Right ventricle myocardium superior (tissue), 1 donor: ENCODE measurements around the gene SELENOO. TPM values are rescaled to one million over a fixed set of nuclear protein-coding genes. Genes with fewer than 3 reads are reported as not detected.
A peak's percentile ranks its signal among the peaks of the same experiment; 100 is the strongest.
"Not testable (repeated sequence)": the region's sequence is repeated elsewhere in the genome, so short reads cannot be mapped to it uniquely, and the experiment has no call there.

ENCODE experiments used
- ATAC-seq: fragments of 200-7000 bp; cut with Tn5 transposase; one replicate; pipeline ENCODE4 v1.9.1; 2020; ENCODE audit warnings: mild to moderate bottlenecking; ENCODE audit not compliant: poor library complexity
- DNase-seq: peaks from one replicate; pipeline ENCODE4 v3.0.0-alpha.2; 2020
- intact Hi-C: fragments of 100-400 bp; cut with DNase I; formaldehyde crosslinking; loops from one replicate; pipeline ENCODE4 v1.11.2; 2022
- long read RNA-seq: library from polyadenylated mRNA; unstranded; transcript quantifications from one replicate; pipeline ENCODE4 v2.0.0, GENCODE V29; 2021
- total RNA-seq: library from RNA; stranded (reverse); fragmentation: NEBNext Ultra II Directional; extraction: Animal tissue kit (Norgen Biotek cat#: 25700); gene quantifications from one replicate; pipeline ENCODE4 v1.2.1, GENCODE V29; 2021
- donor health status: DM: no; HTN: yes; CAD: no; lungs with severe emphysema.

SELENOO gene
- 15.6 TPM for total RNA-seq
- long read RNA-seq, transcript SELENOO-201 (9 exons, 2,315 nt) = major isoform, 162 of 203 reads
- long read RNA-seq, partial matches to known transcripts = 13 of 203 reads
- long read RNA-seq, other reads (novel, unspliced or antisense) = 28 of 203 reads

- peak; percentile 95 for DNase-seq
- peak; percentile 92 for ATAC-seq
- intact Hi-C loops = no loop called here
These were observed at the start of gene SELENOO for GRCh38 chr22:50200461-50201190. SELENOO (plus strand) TSS chr22:50201011; CDS start chr22:50201037, 26 bp downstream.

GRCh38 chr22:50151571-50152537 lies 49.0 kb upstream of the SELENOO start:
- DNase-seq (no peak), ATAC-seq (no peak)
- intact Hi-C loops = no loop called here

DNA sequence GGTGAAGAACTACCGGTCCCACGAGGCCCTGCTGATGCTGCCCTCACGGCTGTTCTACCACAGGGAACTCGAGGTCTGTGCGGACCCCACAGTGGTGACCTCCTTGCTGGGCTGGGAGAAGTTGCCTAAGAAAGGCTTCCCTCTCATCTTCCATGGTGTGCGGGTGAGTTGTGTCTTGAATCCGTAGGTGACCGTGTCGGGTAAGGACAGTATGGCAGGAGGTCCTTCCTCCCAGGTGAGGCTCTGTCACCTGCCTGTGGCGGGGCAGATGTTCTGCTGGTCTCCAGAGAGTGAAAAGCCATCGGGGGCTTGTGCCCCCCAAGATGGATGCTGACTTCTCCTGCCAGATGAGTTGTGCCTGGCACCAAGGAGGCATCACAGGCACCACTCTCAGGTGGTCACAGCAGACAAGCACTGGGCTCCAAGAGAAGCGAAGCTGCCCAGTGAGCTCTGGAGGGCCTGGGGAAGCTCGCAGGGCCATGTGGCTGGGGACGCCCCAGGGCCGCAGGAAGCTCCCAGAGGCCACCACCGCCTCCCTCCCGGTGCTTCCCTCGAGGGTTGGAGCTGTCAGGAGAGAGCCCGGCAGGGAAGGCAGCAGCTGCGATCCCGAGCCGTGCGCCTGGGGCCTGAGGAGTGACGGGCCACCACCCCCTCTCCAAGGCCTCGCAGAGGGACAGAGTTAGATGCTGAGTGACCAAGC lies 47.6 kb upstream of the SELENOO start:
- intact Hi-C loops = no loop called here
- no peak for ATAC-seq

DNA sequence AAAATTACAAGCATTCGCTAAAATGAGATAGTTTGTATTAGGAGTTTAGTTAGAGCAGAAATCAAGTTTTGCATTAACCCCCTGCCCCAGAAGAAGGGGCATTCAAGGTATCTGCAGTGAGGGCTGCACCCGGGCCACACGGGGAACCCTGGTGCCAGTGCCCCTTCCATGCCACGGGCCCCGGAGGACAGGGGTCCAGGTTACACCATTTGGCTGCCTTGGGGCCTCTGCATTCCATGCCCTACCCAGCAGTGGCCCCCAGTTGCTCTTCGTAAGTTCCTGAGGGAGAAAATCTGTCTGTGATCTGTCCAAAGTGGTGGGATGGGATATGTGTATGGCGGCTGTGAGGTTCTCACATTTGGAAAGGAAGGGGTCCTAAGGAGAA lies 47.1 kb upstream of the SELENOO start:
- DNase-seq = no peak
- intact Hi-C loops = no loop called here
- ATAC-seq = no peak

More for the DNA sequence above, 47.6 kb upstream of the SELENOO start:
- no peak for DNase-seq

DNA sequence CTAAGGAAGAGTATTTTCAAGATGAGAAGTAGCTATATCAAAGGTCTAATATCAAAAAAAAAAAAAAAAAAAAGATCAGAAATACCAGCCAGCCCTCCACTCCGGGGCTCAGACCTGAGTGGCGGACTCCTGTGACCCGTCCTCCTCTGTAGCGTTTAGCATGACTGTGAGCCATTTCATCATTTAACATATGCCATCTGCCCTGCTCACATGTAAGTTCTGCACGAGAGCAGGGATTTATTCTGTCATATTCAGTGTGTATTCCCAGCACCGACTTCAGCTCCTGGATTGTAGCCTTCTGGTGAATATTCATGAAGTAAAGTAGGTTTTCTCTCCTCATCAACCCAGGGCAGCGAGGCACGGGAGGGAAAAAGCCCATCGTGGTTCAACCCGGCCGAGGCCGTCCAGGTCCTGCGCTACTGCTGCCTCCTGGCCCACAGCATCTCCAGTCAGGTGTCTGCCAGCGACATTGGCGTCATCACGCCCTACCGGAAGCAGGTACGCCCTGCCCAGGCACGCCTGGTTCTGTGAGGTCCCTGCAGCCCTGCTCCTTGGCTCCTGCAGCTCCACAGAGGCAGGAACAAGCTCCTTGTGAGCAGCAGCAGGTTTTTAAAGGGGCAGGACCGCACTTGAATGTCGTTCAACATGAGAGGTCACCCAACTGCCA lies 43.0 kb upstream of the SELENOO start:
- intact Hi-C loops = no loop called here
- DNase-seq (peak; percentile 22), ATAC-seq (no peak)

GRCh38 chr22:50160947-50161346 lies 39.9 kb upstream of the SELENOO start:
- DNase-seq (peak; percentile 19), ATAC-seq (no peak)

GRCh38 chr22:50161508-50162390 lies 39.1 kb upstream of the SELENOO start:
- intact Hi-C loops = no loop called here
- peak; percentile 16 for DNase-seq
- no peak for ATAC-seq

More at GRCh38 chr22:50160947-50161346, 39.9 kb upstream of the SELENOO start:
- intact Hi-C loops = no loop called here

GRCh38 chr22:50162391-50162956 lies 38.3 kb upstream of the SELENOO start:
- DNase-seq (no peak), ATAC-seq (no peak)
- intact Hi-C loops = no loop called here

- no peak for DNase-seq
- no peak for ATAC-seq
- intact Hi-C loops = no loop called here
These were observed 35.2 kb upstream of the SELENOO start for GRCh38 chr22:50165436-50166123.

- ATAC-seq = no peak
- intact Hi-C loops = no loop called here
- DNase-seq = no peak
These were observed 32.9 kb upstream of the SELENOO start for GRCh38 chr22:50167689-50168489.

GRCh38 chr22:50168490-50169180 lies 32.2 kb upstream of the SELENOO start:
- intact Hi-C loops, DNase-seq, ATAC-seq: not testable (repeated sequence)

GRCh38 chr22:50169181-50169759 lies 31.5 kb upstream of the SELENOO start:
- intact Hi-C loops = no loop called here
- DNase-seq = no peak
- ATAC-seq = no peak

GRCh38 chr22:50169774-50170341 lies 31.0 kb upstream of the SELENOO start:
- intact Hi-C loops = no loop called here
- DNase-seq = no peak
- no peak for ATAC-seq

- intact Hi-C loops = no loop called here
- DNase-seq (no peak), ATAC-seq (no peak)
These were observed 30.1 kb upstream of the SELENOO start, which contains the start of gene PANX2 for GRCh38 chr22:50170453-50171318. PANX2 (plus strand) TSS chr22:50170731; CDS start chr22:50170731, 0 bp downstream.
